ENCODE measurements around the gene CAMTA1. TPM values are rescaled to one million over a fixed set of nuclear protein-coding genes. Genes with fewer than 3 reads are reported as not detected.

The CAMTA1 gene
- total and polyA plus RNA-seq, 9 of the 15 experiments (the other 6 are each of a cell fraction or from before 2014, with no cell fraction given), result 43.9 to 161 (median 65.9) TPM

DNA sequence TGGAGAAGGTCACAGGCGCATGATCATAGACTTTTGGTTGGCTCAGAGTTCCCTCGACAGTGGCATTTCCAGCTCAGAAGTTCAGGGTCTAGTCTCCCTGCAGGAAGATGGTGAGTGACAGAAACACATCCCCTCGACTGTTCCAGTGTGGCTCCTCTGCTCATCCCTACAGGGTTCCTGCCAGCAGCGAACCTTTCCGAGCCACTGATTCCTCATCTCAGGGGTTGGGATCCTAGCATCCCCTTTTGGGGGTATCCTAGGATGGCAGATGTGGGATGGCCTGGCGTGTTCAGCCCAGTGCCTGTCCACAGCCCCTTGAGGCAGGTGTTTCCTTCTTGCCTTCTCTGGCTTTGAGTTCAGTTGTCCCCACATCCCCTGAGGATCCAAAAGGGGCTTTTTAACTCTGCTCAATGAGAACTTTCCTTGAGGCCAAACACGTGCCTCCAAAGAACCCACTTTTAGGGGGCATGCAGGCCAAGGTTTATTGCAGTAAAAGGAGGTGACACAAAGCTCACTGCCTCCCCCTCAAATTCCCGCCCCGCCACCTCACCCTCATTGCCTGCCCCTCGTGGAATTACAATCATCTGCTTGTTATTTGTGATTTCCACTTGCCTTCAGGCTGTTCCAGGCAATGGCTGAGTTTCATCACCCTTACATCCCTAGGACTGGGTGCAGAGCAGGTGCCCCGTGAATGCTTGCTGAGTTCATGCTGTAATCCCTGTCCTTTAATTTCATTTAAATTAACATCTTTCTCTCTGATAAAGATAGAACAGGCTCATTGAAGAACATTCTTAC lies 440.7 kb downstream of the CAMTA1 start:
- H3K9ac ChIP-seq (ENCODE audit: insufficient read depth in 1 of 2, low read depth in 2 of 2, low read length in 2 of 2), result no peak overlapping the region
- H3K4me3 ChIP-seq, result no peak overlapping the region
- peaks cover 10% of the 10 kb centered on the region for H4K20me1 ChIP-seq (replicated peaks; ENCODE audit: control insufficient read depth, insufficient read depth, low read length)
- ATAC-seq, result no peak
- no TSS peak for BruUV-seq (replicated peaks)
- no peak overlapping the region for H2AFZ ChIP-seq (ENCODE audit: low read depth, low read length)
- H3K9me3 ChIP-seq (replicated peaks; ENCODE audit: control insufficient read depth, insufficient read depth, low read depth, low read length), result no peaks in the 10 kb centered on the region
- no peaks in the 10 kb centered on the region for H3K4me1 ChIP-seq (replicated peaks in 1 of 2; ENCODE audit: control insufficient read depth in 2 of 2, insufficient read depth in 2 of 2, low read length in 2 of 2)
- H3K4me2 ChIP-seq (ENCODE audit: insufficient read depth, low read length), result no peak overlapping the region
- no peaks in the 10 kb centered on the region for H3K79me2 ChIP-seq (ENCODE audit: control insufficient read depth, insufficient read depth, low read length)
- no peak for FAIRE-seq
- in situ Hi-C loops (cut with MboI) (loop anchor here (10.0 kb wide), 2 partner anchors 419 to 501 kb away; no protein-coding TSS in a partner anchor), intact Hi-C loops (cut with micrococcal nuclease) (no loop called here)
- ChIA-PET POLR2A (no interaction called here), CTCF (ENCODE audit: low intra/inter-chr PET ratio) (interaction anchor here (0.5 kb wide), 1 partner anchor 102 kb away, joined by 3 read pairs; no protein-coding TSS in a partner anchor)
- peaks cover 8 to 53% of the 10 kb centered on the region in 2 experiments; a peak in 4 of 5 replicates for H3K27me3 ChIP-seq (ENCODE audit: control insufficient read depth in 2 of 2, insufficient read depth in 2 of 2, low read length in 2 of 2)
- DNase-seq (ENCODE audit: extremely low read depth in 1 of 4, low spot score in 3 of 4), result no peak
- WGBS (ENCODE audit: insufficient coverage, low coverage, missing lambda C conversion rate), result under 1% methylated on average over 11 of the region's 11 CpGs
- no peak for TF ChIP-seq SRSF3 (IDR thresholded peaks at IDR 0.05; ENCODE audit: insufficient read depth, low read length)
- no peak for TF ChIP-seq WHSC1 (IDR thresholded peaks at IDR 0.05; ENCODE audit: low read length)
- no peak for TF ChIP-seq ZNF77 (CRISPR knock-in tag; IDR thresholded peaks at IDR 0.05)
- no peak for TF ChIP-seq HDAC1 (IDR thresholded peaks at IDR 0.05)
- TF ChIP-seq, protein P1, sequence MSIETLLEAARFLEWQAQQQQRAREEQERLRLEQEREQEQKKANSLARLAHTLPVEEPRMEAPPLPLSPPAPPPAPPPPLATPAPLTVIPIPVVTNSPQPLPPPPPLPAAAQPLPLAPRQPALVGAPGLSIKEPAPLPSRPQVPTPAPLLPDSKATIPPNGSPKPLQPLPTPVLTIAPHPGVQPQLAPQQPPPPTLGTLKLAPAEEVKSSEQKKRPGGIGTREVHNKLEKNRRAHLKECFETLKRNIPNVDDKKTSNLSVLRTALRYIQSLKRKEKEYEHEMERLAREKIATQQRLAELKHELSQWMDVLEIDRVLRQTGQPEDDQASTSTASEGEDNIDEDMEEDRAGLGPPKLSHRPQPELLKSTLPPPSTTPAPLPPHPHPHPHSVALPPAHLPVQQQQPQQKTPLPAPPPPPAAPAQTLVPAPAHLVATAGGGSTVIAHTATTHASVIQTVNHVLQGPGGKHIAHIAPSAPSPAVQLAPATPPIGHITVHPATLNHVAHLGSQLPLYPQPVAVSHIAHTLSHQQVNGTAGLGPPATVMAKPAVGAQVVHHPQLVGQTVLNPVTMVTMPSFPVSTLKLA (conservative IDR thresholded peaks at IDR 0.05), result no peak
- no peak overlapping the region for H3K27ac ChIP-seq (ENCODE audit: extremely low read depth, low read depth, low read length)
- no peaks in the 10 kb centered on the region for H3K9me1 ChIP-seq (ENCODE audit: control insufficient read depth, insufficient read depth, low read length)
- no peaks in the 10 kb centered on the region for H3K36me3 ChIP-seq (ENCODE audit: control insufficient read depth, insufficient read depth, low read length)
